GM18907 (cell line): ENCODE measurements around the gene GCC1.

ENCODE experiments used
- ATAC-seq: cut with Tn5 transposase; IDR thresholded peaks from one replicate; pipeline ENCODE4 v1.9.1; 2021; ENCODE audit warnings: mild to moderate bottlenecking, moderate library complexity; ENCODE audit not compliant: unreplicated experiment

Gene GCC1

DNA sequence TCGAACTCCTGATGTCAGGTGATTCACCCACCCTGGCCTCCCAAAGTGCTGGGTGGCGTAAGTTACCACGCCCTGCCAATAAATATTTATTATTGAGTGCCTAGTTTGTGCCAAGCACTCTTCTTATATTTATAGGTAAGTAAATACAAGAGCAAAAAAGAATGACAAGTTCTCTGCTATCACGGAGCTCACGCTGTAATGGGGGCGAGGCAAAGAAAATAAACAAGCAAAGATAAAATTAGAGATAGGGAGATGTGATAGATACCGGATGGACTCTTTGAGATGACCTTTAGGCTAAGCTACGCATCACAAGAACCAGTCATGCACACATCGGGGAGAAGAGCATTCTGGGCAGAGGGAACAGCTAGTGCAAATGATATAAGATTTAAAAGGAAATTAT is 46.3 kb downstream of the GCC1 start:
- ATAC-seq: no peak

DNA sequence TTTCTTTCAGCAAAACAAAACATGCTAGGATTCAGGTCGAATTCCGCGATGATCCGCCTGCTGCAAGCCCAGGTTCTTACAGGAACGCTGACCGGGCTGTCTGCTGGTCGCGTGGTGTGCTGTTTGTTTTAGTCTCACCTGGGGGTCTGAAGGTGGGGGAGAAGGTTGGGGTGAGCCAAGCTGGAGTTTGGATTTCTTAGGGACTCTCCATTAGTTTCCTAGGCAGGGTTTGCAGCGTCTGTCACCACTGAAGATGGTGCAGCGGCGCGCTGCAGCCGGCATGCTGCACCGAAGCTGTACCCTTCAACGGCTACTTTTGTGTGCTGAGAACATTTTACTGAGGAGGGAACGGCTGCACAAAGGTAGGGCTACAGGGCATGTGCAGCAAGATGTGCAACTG is 48.7 kb downstream of the GCC1 start:
- no peak for ATAC-seq

DNA sequence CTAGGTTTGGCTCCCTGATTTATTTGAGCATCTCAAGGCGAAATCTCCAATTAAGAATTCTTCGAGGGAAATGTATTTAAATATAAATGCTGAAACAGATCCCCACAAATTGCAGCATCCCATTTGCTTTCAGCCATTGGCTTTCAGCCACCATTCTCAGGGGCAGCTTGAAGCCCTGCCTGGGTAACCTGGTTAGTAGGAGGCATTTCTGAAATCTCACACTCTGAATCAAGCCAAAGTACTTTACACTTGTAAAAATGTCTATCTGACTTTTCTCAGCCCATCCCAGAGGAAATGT is 49.1 kb downstream of the GCC1 start:
- no peak for ATAC-seq

DNA sequence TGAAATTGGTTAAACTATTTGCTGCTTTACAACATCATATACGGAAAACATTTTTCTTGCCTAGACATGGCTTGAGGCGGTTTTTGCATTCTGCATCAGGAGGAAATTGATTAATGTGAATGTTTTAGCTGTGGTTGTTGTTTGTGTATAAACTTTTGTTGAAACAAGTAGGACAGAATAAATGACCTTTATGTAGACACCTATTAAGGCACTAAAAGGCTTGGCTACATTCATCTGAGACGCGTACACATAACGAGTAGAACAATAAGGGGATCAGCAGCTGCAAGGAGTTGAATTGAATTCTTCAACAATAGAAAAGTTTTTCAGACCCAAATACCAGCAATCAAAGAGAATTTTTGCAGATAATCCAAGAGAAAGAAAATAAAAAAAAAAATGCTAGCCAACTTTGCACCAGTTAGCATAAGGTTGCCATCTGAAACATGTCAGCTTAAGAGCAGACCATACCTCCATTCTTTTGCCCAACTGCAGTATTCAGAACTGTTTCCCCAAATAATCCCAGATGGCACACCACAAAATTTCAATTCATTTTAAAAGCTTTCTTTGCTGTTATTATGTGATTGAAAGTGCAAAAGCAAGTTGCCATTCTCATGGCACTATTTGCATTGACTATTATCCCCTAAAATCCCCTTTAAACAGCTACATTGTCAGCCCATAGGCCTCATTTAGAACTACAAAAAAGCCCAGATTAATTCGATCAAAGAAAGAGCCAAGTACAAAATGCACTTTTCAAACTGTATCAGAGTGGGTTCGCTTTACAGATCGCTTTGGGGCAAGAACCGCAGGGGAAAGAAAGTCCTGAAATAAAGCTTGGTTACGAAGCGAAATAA is 49.6 kb downstream of the GCC1 start:
- ATAC-seq: no peak

DNA sequence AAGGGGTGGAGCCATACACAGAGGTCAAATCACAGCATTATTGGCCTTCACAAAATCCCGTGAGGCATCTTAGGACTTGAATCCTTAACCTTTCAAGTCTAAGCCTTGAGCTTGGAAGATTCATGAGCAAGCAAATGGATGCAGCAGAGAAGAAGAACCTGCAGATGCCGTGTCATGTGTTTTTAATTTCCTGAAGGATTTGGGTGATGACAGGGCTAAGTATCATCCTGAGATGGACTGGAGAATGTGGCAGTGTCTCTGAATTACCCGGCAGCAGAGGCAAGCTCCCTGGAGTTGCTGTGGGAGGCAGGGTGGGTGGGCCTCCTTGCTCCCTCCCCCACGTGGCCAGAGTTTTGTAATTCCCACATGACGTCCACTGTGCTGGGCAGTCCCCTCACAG is 50.8 kb downstream of the GCC1 start:
- no peak for ATAC-seq

DNA sequence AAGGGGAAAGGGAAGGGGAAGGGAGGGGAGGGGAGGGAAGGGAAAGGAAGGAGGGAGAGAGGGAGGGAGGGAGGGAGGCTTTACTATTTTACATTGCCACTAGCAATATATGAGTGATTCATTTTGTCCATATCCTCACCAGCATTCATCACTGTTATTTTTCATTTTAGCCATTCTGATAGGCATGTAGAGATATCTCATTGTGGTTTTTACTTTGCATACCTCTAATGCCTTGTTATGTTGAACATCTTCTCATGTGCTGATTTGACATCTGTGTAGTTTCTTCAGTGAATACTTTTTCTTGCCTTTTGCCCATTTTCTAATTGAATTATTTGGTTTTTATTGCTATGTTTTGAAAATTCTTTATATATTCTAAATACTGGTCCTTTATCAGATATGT is 52.7 kb downstream of the GCC1 start:
- ATAC-seq: no peak

DNA sequence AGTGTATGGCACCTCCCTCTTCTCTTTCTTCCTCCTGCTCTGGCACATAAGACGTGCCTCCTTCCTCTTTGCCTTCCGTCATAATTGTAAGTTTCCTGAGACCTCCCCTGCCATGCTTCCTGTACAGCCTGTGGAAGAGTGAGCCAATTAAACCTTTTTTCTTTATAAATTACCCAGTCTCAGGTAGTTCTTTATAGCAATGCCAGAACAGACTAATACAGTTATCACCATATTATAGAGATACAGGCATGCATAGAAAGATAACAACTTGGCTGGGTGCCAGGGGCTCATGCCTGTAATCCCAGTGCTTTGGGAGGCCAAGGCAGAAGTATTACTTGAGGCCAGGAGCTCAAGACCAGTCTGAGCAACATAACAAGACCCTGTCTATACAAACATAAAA is 53.2 kb downstream of the GCC1 start:
- no peak for ATAC-seq
